ENCODE measurements around the gene SORCS3. TPM values are rescaled to one million over a fixed set of nuclear protein-coding genes. Genes with fewer than 3 reads are reported as not detected.
"Not testable (repeated sequence)": the region's sequence is repeated elsewhere in the genome, so short reads cannot be mapped to it uniquely, and the experiment has no call there.

The SORCS3 gene
- total RNA-seq, 1 experiment from 2014 or later, result not detected

- no peak for DNase-seq (ENCODE audit: low read depth)
Measured at GRCh38 chr10:104689547-104689946, 48.5 kb downstream of the SORCS3 start.

GRCh38 chr10:104690101-104690500 is 49.0 kb downstream of the SORCS3 start:
- DNase-seq (ENCODE audit: low read depth), result no peak

GRCh38 chr10:104690959-104691358 is 49.9 kb downstream of the SORCS3 start:
- no peak for DNase-seq (ENCODE audit: low read depth)

GRCh38 chr10:104694074-104694473 is 53.0 kb downstream of the SORCS3 start:
- DNase-seq (ENCODE audit: low read depth), result no peak

- not testable (repeated sequence) for DNase-seq (ENCODE audit: low read depth)
Measured at GRCh38 chr10:104703262-104703661, 62.2 kb downstream of the SORCS3 start.

GRCh38 chr10:104706886-104707285 is 65.8 kb downstream of the SORCS3 start:
- no peak for DNase-seq (ENCODE audit: low read depth)

GRCh38 chr10:104707602-104708459 is 66.7 kb downstream of the SORCS3 start:
- no peak for DNase-seq (ENCODE audit: low read depth)

- DNase-seq (ENCODE audit: low read depth), result no peak
Measured at GRCh38 chr10:104711302-104711721, 70.2 kb downstream of the SORCS3 start.

- DNase-seq (ENCODE audit: low read depth), result not testable (repeated sequence)
Measured at GRCh38 chr10:104730593-104730992, 89.5 kb downstream of the SORCS3 start.

- no peak for DNase-seq (ENCODE audit: low read depth)
Measured at GRCh38 chr10:104731192-104731591, 90.1 kb downstream of the SORCS3 start.

- no peak for DNase-seq (ENCODE audit: low read depth)
Measured at GRCh38 chr10:104732222-104732621, 91.1 kb downstream of the SORCS3 start.

GRCh38 chr10:104734433-104734832 is 93.3 kb downstream of the SORCS3 start:
- DNase-seq (ENCODE audit: low read depth), result no peak

- no peak for DNase-seq (ENCODE audit: low read depth)
Measured at GRCh38 chr10:104735036-104735756, 94.1 kb downstream of the SORCS3 start.

- no peak for DNase-seq (ENCODE audit: low read depth)
Measured at GRCh38 chr10:104735757-104736391, 94.8 kb downstream of the SORCS3 start.

GRCh38 chr10:104741127-104741526 is 100.0 kb downstream of the SORCS3 start:
- no peak for DNase-seq (ENCODE audit: low read depth)

GRCh38 chr10:104744052-104744451 is 103.0 kb downstream of the SORCS3 start:
- no peak for DNase-seq (ENCODE audit: low read depth)

GRCh38 chr10:104750291-104750690 is 109.2 kb downstream of the SORCS3 start:
- no peak for DNase-seq (ENCODE audit: low read depth)

GRCh38 chr10:104762793-104763192 is 121.7 kb downstream of the SORCS3 start:
- DNase-seq (ENCODE audit: low read depth), result no peak

GRCh38 chr10:104766341-104766740 is 125.3 kb downstream of the SORCS3 start:
- DNase-seq (ENCODE audit: low read depth), result peak; percentile 2

- no peak for DNase-seq (ENCODE audit: low read depth)
Measured at GRCh38 chr10:104767282-104767681, 126.2 kb downstream of the SORCS3 start.

- peak; percentile 2 for DNase-seq (ENCODE audit: low read depth)
Measured at GRCh38 chr10:104767745-104768144, 126.7 kb downstream of the SORCS3 start.

- DNase-seq (ENCODE audit: low read depth), result no peak
Measured at GRCh38 chr10:104773105-104773504, 132.0 kb downstream of the SORCS3 start.
